Measurements from ENCODE around the gene DYNLT4. TPM values are rescaled to one million over a fixed set of nuclear protein-coding genes. Genes with fewer than 3 reads are reported as not detected.

Gene DYNLT4
- total RNA-seq, 1 experiment from 2014 or later = not detected

Other genes starting within 250 kb of the DYNLT4 start
- gene TMEM53, start 132.9 kb downstream of the DYNLT4 start, total RNA-seq (2014; rRNA removed; shearing (Covaris generic)) = 6.0 and 9.0 TPM in 2 replicates
- 0.62 TPM in 1 of 2 replicates, not detected in the other for gene ARMH1, start 132.6 kb downstream of the DYNLT4 start, total RNA-seq (2014; rRNA removed; shearing (Covaris generic))
- not detected in 2 replicates for gene RNU5D-1, start 76.2 kb downstream of the DYNLT4 start, total RNA-seq (2014; rRNA removed; shearing (Covaris generic))
- gene KIF2C, start 67.5 kb downstream of the DYNLT4 start, total RNA-seq (2014; rRNA removed; shearing (Covaris generic)) = 164 and 209 TPM in 2 replicates
- 3,197 and 3,561 TPM in 2 replicates for gene RPS8, start 31.8 kb downstream of the DYNLT4 start, total RNA-seq (2014; rRNA removed; shearing (Covaris generic))
- 0.80 and 1.4 TPM in 2 replicates for gene BEST4, start 19.2 kb downstream of the DYNLT4 start, total RNA-seq (2014; rRNA removed; shearing (Covaris generic))
- 4.9 and 10.1 TPM in 2 replicates for gene PLK3, start 7.0 kb downstream of the DYNLT4 start, total RNA-seq (2014; rRNA removed; shearing (Covaris generic))
- 0.78 and 1.4 TPM in 2 replicates for gene BTBD19, start 1.2 kb upstream of the DYNLT4 start, total RNA-seq (2014; rRNA removed; shearing (Covaris generic))
- 0.18 and 0.42 TPM in 2 replicates for gene PTCH2, start 35.9 kb upstream of the DYNLT4 start, total RNA-seq (2014; rRNA removed; shearing (Covaris generic))
- gene EIF2B3, start 179.2 kb upstream of the DYNLT4 start, total RNA-seq (2014; rRNA removed; shearing (Covaris generic)) = 56.8 and 60.1 TPM in 2 replicates
- 45.3 and 53.1 TPM in 2 replicates for gene HECTD3, start 204.0 kb upstream of the DYNLT4 start, total RNA-seq (2014; rRNA removed; shearing (Covaris generic))
- gene UROD, start 204.9 kb upstream of the DYNLT4 start, total RNA-seq (2014; rRNA removed; shearing (Covaris generic)) = 257 and 408 TPM in 2 replicates

Data from H7 (cell line).